SK-N-SH (cell line): ENCODE measurements around the gene GPN1. TPM values are rescaled to one million over a fixed set of nuclear protein-coding genes. Genes with fewer than 3 reads are reported as not detected.
A peak's percentile ranks its signal among the peaks of the same experiment; 100 is the strongest.

Experiments
- CTCF ChIA-PET: fragments of 300-600, 350-600 bp; formaldehyde crosslinking; extraction: SDS; loops from one replicate; lab custom pipeline; 2021; lab: Yijun Ruan, JAX
- POLR2A ChIA-PET: fragments of 350-600 bp; sonication (Branson Sonifier 250); formaldehyde crosslinking; extraction: SDS; loops from one replicate; lab custom pipeline; 2020; ENCODE audit warnings: antibody characterized with exemption, inconsistent platforms; lab: Yijun Ruan, JAX
- DNase-seq: peaks from one replicate; pipeline ENCODE4 v3.0.0; 2012
- H2AFZ ChIP-seq: fragments of 200-600 bp; sonication (generic); 2 replicates; pipeline ENCODE4 v1.8.1; 2016; ENCODE audit warnings: antibody characterized with exemption, mild to moderate bottlenecking, low read depth
- H3F3A ChIP-seq: fragments of 200-600 bp; sonication (generic); replicated peaks from 2 replicates; pipeline ENCODE3; 2016; ENCODE audit warnings: antibody characterized with exemption, mild to moderate bottlenecking; ENCODE audit not compliant: insufficient read depth
- H3K27ac ChIP-seq, 2 experiments: fragments of 200-500 bp in 1 of 2; fragments of 200-600 bp in 1 of 2; sonication (Bioruptor generic) in 1 of 2; sonication (generic), shearing (Covaris generic) in 1 of 2; 2 replicates each; pipeline versions ENCODE4 v1.5.1 to v1.6.1; 2014 to 2016; ENCODE audit warnings: low read depth in 2 of 2, inconsistent platforms in 1 of 2, low read length in 1 of 2, mild to moderate bottlenecking in 1 of 2, mixed read lengths in 1 of 2
- H3K27me3 ChIP-seq: fragments of 200-600 bp; sonication (generic), shearing (Covaris generic); 2 replicates; pipeline ENCODE4 v1.6.1; 2016; ENCODE audit warnings: mixed run types; ENCODE audit not compliant: insufficient read depth
- H3K36me3 ChIP-seq, 2 experiments: fragments of 200-500 bp in 1 of 2; fragments of 200-600 bp in 1 of 2; sonication (Bioruptor generic) in 1 of 2; sonication (generic) in 1 of 2; replicated peaks in 1 of 2; 2 replicates each; pipeline versions ENCODE3 to v1.5.1; 2014 to 2016; ENCODE audit warnings: low read length in 1 of 2, mild to moderate bottlenecking in 1 of 2; ENCODE audit not compliant: insufficient read depth in 2 of 2, control insufficient read depth in 1 of 2
- H3K4me1 ChIP-seq, 2 experiments: fragments of 200-500 bp in 1 of 2; fragments of 200-600 bp in 1 of 2; sonication (Bioruptor generic) in 1 of 2; sonication (generic), shearing (Covaris generic) in 1 of 2; 2 replicates each; pipeline versions ENCODE4 v1.5.1 to v1.6.1; 2014 to 2016; ENCODE audit warnings: low read depth in 1 of 2, low read length in 1 of 2, mixed run types in 1 of 2; ENCODE audit not compliant: insufficient read depth in 2 of 2, control insufficient read depth in 1 of 2
- H3K4me2 ChIP-seq: fragments of 200-600 bp; sonication (generic), shearing (Covaris generic); 2 replicates; pipeline ENCODE4 v1.6.1; 2017; ENCODE audit warnings: mixed run types
- H3K4me3 ChIP-seq, 2 experiments: fragments of 200-500 bp in 1 of 2; fragments of 200-600 bp in 1 of 2; sonication (Bioruptor generic) in 1 of 2; sonication (generic), shearing (Covaris generic) in 1 of 2; 2 replicates each; pipeline versions ENCODE4 v1.5.1 to v1.8.1; 2014 to 2016; ENCODE audit warnings: low read depth in 2 of 2, inconsistent platforms in 1 of 2, low read length in 1 of 2, mild to moderate bottlenecking in 1 of 2, mixed read lengths in 1 of 2, moderate library complexity in 1 of 2
- H3K79me2 ChIP-seq: fragments of 200-600 bp; sonication (generic); 2 replicates; pipeline ENCODE4 v1.8.1; 2017; ENCODE audit warnings: mild to moderate bottlenecking; ENCODE audit not compliant: insufficient read depth
- H3K9ac ChIP-seq: fragments of 200-600 bp; sonication (generic); 2 replicates; pipeline ENCODE4 v1.6.1; 2017; ENCODE audit warnings: mixed run types
- H3K9me2 ChIP-seq: fragments of 200-600 bp; sonication (generic); 2 replicates; pipeline ENCODE4 v1.6.1; 2017; ENCODE audit warnings: mixed run types
- H3K9me3 ChIP-seq: fragments of 200-600 bp; sonication (generic); 2 replicates; pipeline ENCODE4 v1.6.1; 2017; ENCODE audit warnings: mixed run types, mild to moderate bottlenecking, moderate library complexity
- H4K20me1 ChIP-seq: fragments of 200-600 bp; sonication (generic); 2 replicates; pipeline ENCODE4 v1.6.1; 2017; ENCODE audit warnings: mild to moderate bottlenecking, mixed run types; ENCODE audit not compliant: insufficient read depth
- CHD2 ChIP-seq: fragments of 150-350 bp; IDR thresholded peaks from 2 replicates; pipeline ENCODE4 v1.6.1; 2018; ENCODE audit warnings: low read length; ENCODE audit not compliant: partially characterized antibody
- ELF1 ChIP-seq: IDR thresholded peaks from 2 replicates; pipeline ENCODE4 v1.4.0; 2012
- EP300 ChIP-seq, 2 experiments: IDR thresholded peaks; 2 replicates each; pipeline versions ENCODE4 v1.4.0 to v1.6.1; 2012; ENCODE audit warnings: borderline replicate concordance in 1 of 2, low read depth in 1 of 2, low read length in 1 of 2
- EZH2phosphoT487 ChIP-seq: fragments of 200-600 bp; sonication (generic); IDR thresholded peaks from 2 replicates; pipeline ENCODE4 v1.6.1; 2017; ENCODE audit warnings: low read depth, mixed run types, mild to moderate bottlenecking, antibody characterized with exemption, moderate library complexity, borderline replicate concordance
- FOXM1 ChIP-seq: IDR thresholded peaks from 2 replicates; pipeline ENCODE4 v1.4.0; 2012; ENCODE audit warnings: low read depth, mild to moderate bottlenecking
- IRF3 ChIP-seq: fragments of 150-350 bp; IDR thresholded peaks from 2 replicates; pipeline ENCODE4 v1.6.1; 2016; ENCODE audit warnings: mild to moderate bottlenecking, low read depth, low read length
- JUND ChIP-seq: IDR thresholded peaks from 2 replicates; pipeline ENCODE4 v1.4.0; 2012
- MEF2A ChIP-seq: IDR thresholded peaks from 2 replicates; pipeline ENCODE4 v1.4.0; 2012; ENCODE audit warnings: low read depth, borderline replicate concordance
- NRF1 ChIP-seq: IDR thresholded peaks from 2 replicates; pipeline ENCODE4 v1.6.1; 2012; ENCODE audit warnings: low read depth, mild to moderate bottlenecking, low read length
- SIN3A ChIP-seq: IDR thresholded peaks from 2 replicates; pipeline ENCODE4 v1.6.1; 2012; ENCODE audit warnings: low read depth, mild to moderate bottlenecking, low read length, moderate library complexity, borderline replicate concordance
- TAF1 ChIP-seq: IDR thresholded peaks from 2 replicates; pipeline ENCODE4 v1.6.1; 2012; ENCODE audit warnings: low read depth, mild to moderate bottlenecking, low read length, moderate library complexity, borderline replicate concordance
- YY1 ChIP-seq: IDR thresholded peaks from 2 replicates; pipeline ENCODE4 v1.4.0; 2012; ENCODE audit warnings: low read depth, mild to moderate bottlenecking
- WGBS: methylation state at CpG from one replicate; pipeline ENCODE4 v1.1.6; 2017; ENCODE audit warnings: low lambda C conversion rate; 5-methylcytosine and 5-hydroxymethylcytosine counted together
- polyA plus RNA-seq, 3 experiments: library from polyadenylated mRNA; depleted of rRNA; stranded (reverse); fragments of >200 nt; gene quantifications; 2 replicates each; pipeline ENCODE4 v1.2.3, GENCODE V29; 2012
- TF ChIP-seq, protein P1 (sequence below): fragments of 200-600 bp; sonication (generic); IDR thresholded peaks from 2 replicates; pipeline ENCODE4 v1.6.1; 2017; ENCODE audit warnings: antibody characterized with exemption, mild to moderate bottlenecking, moderate library complexity
- TF ChIP-seq, protein P2 (sequence below): IDR thresholded peaks from 2 replicates; pipeline ENCODE4 v1.4.0; 2012; ENCODE audit warnings: low read depth, borderline replicate concordance
- TF ChIP-seq, protein P3 (sequence below): IDR thresholded peaks from 2 replicates; pipeline ENCODE4 v1.4.0; 2012; ENCODE audit warnings: low read depth, borderline replicate concordance

Gene GPN1
- polyA plus RNA-seq, 1 of the 3 experiments (the other 2 are of a cell fraction) = 74.0 TPM

DNA sequence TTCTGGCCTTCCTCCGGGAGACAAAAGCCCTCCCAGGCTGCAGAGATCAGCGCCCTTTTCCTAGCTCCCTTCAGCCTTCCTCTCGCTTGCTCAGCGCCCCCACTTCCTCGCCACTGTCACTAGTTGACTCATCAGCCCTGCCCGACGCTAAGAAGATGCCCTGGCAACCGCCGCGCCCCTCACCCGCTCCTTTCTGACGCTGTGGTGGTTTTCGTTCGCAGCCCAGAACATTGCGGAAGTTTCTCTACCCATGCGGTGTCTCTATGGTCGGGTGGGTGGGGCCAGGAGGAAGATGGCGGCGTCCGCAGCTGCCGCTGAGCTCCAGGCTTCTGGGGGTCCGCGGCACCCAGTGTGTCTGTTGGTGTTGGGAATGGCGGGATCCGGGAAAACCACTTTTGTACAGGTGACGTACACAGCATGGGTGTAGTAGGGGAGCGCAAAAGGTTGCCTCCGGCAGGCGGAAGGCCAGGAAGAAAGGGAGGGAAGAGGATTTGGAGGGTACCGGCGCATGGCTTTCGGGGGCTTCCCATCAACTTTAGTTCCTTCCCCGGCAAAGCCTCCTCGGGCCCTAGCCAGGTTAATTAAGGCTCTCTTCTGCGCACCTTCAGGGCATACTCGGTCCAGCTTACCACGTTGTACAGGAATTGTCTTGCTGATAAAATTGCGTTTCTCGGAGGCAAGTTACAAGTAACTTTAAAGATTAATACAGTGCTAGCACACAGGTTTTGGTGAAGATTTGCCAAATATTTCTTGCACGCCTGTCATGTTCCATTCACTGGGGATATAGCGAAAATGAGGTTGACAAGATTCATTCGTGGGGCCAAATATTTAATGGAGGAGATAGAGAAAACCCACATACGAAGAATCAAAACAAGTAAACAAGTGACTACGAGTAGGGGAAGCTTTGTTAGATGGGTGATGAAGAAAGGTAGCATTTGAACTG lies at the start of gene GPN1, which contains the start of gene CCDC121 (continued):
- TF ChIP-seq CHD2 (peak; percentile 90), JUND (peak; percentile 75), EZH2phosphoT487 (no peak), YY1 (peak; percentile 98), IRF3 (no peak), NRF1 (no peak), ELF1 (peak; percentile 83)
- TF ChIP-seq, protein P1, sequence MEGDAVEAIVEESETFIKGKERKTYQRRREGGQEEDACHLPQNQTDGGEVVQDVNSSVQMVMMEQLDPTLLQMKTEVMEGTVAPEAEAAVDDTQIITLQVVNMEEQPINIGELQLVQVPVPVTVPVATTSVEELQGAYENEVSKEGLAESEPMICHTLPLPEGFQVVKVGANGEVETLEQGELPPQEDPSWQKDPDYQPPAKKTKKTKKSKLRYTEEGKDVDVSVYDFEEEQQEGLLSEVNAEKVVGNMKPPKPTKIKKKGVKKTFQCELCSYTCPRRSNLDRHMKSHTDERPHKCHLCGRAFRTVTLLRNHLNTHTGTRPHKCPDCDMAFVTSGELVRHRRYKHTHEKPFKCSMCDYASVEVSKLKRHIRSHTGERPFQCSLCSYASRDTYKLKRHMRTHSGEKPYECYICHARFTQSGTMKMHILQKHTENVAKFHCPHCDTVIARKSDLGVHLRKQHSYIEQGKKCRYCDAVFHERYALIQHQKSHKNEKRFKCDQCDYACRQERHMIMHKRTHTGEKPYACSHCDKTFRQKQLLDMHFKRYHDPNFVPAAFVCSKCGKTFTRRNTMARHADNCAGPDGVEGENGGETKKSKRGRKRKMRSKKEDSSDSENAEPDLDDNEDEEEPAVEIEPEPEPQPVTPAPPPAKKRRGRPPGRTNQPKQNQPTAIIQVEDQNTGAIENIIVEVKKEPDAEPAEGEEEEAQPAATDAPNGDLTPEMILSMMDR = no peak
- TF ChIP-seq, protein P2, sequence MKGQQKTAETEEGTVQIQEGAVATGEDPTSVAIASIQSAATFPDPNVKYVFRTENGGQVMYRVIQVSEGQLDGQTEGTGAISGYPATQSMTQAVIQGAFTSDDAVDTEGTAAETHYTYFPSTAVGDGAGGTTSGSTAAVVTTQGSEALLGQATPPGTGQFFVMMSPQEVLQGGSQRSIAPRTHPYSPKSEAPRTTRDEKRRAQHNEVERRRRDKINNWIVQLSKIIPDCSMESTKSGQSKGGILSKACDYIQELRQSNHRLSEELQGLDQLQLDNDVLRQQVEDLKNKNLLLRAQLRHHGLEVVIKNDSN = no peak

- Histone ChIP-seq H3K9ac (no peak overlapping the region), H3K4me3 (no peak overlapping the region), H3F3A (no peaks in the 10 kb centered on the region), H3K9me3 (no peaks in the 10 kb centered on the region), H3K27me3 (no peaks in the 10 kb centered on the region), H3K4me1 (peaks cover 0 to 17% of the 10 kb centered on the region in 2 experiments; a peak in 2 of 4 replicates), H3K4me2 (no peak overlapping the region), H2AFZ (no peak overlapping the region), H3K9me2 (no peaks in the 10 kb centered on the region), H3K36me3 (no peaks in the 10 kb centered on the region), H3K27ac (no peak overlapping the region), H4K20me1 (peaks cover 17% of the 10 kb centered on the region), H3K79me2 (peaks cover 36% of the 10 kb centered on the region)
- POLR2A ChIA-PET = no interaction called here
- TF ChIP-seq FOXM1 (no peak), MEF2A (no peak), TAF1 (no peak), EZH2phosphoT487 (no peak), EP300 (IDR thresholded peaks at IDR 0.05; ENCODE audit: borderline replicate concordance in 1 of 2, low read depth in 1 of 2, low read length in 1 of 2) (no peak), IRF3 (no peak), CHD2 (no peak), SIN3A (no peak)
- TF ChIP-seq, protein P3, sequence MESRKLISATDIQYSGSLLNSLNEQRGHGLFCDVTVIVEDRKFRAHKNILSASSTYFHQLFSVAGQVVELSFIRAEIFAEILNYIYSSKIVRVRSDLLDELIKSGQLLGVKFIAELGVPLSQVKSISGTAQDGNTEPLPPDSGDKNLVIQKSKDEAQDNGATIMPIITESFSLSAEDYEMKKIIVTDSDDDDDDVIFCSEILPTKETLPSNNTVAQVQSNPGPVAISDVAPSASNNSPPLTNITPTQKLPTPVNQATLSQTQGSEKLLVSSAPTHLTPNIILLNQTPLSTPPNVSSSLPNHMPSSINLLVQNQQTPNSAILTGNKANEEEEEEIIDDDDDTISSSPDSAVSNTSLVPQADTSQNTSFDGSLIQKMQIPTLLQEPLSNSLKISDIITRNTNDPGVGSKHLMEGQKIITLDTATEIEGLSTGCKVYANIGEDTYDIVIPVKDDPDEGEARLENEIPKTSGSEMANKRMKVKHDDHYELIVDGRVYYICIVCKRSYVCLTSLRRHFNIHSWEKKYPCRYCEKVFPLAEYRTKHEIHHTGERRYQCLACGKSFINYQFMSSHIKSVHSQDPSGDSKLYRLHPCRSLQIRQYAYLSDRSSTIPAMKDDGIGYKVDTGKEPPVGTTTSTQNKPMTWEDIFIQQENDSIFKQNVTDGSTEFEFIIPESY = no peak
- CTCF ChIA-PET = interaction anchor here (1.3 kb wide), 1 partner anchor 102 kb away, joined by 5 read pairs; no protein-coding TSS in a partner anchor
- no peak for DNase-seq
- WGBS = 94% methylated on average over 18 of the region's 19 CpGs
Measured at GRCh38 chr2:27581417-27582128, 47.3 kb upstream of the GPN1 start.
